Measurements from ENCODE around the gene ANK3. TPM values are rescaled to one million over a fixed set of nuclear protein-coding genes. Genes with fewer than 3 reads are reported as not detected.

The ANK3 gene
- total and polyA plus RNA-seq, 2 experiments from 2014 or later = 46.5 to 85.2 TPM

- TF ChIP-seq REST (IDR thresholded peaks at IDR 0.05; ENCODE audit: unreplicated experiment) (no peak), JUNB (IDR thresholded peaks at IDR 0.05; ENCODE audit: unreplicated experiment) (no peak), ETS1 (IDR thresholded peaks at IDR 0.05) (no peak), STAT1 (IDR thresholded peaks at IDR 0.05; ENCODE audit: unreplicated experiment) (no peak), NANOG (IDR thresholded peaks at IDR 0.05; ENCODE audit: borderline replicate concordance) (no peak; the same call in 1 of the 2 replicates), CREB1 (CRISPR knock-in tag; IDR thresholded peaks at IDR 0.05; ENCODE audit: low read depth) (no peak), EZH2phosphoT487 (IDR thresholded peaks at IDR 0.05; ENCODE audit: unreplicated experiment) (no peak), CTCF (conservative IDR thresholded peaks at IDR 0.05; ENCODE audit: low read depth in 2 of 2) (no peak)
Observed at GRCh38 chr10:60388709-60389301, 870 bp downstream of the ANK3 start (continued).

GRCh38 chr10:60388116-60388625, 1.5 kb downstream of the ANK3 start:
- DNase-seq (ENCODE audit: low spot score) (no peak), ATAC-seq (no peak)
- Histone ChIP-seq H3K4me2 (no peak overlapping the region), H3K27ac (ENCODE audit: low read depth) (no peak overlapping the region), H3K36me3 (ENCODE audit: insufficient read depth) (no peaks in the 10 kb centered on the region), H3K9me2 (ENCODE audit: insufficient read depth) (no peaks in the 10 kb centered on the region), H2AFZ (no peak overlapping the region), H3K79me2 (replicated peaks; ENCODE audit: insufficient read depth) (no peaks in the 10 kb centered on the region), H3K4me1 (ENCODE audit: insufficient read depth) (peaks cover 22% of the 10 kb centered on the region), H4K20me1 (replicated peaks; ENCODE audit: insufficient read depth) (no peaks in the 10 kb centered on the region), H3K27me3 (ENCODE audit: insufficient read depth) (peaks cover 2% of the 10 kb centered on the region; the same call in 1 of the 2 replicates), H3K4me3 (no peak overlapping the region), H3F3A (replicated peaks; ENCODE audit: low read depth) (no peaks in the 10 kb centered on the region)
- Mint-ChIP-seq H3K9me3 (no peaks in the 10 kb centered on the region), H3K27me3 (ENCODE audit: insufficient read depth, low read depth, poor library complexity) (peaks cover 3% of the 10 kb centered on the region), H3K4me1 (peaks cover 23% of the 10 kb centered on the region), H3K27ac (no peak overlapping the region), H3K36me3 (ENCODE audit: low read depth) (no peaks in the 10 kb centered on the region), H3K4me3 (no peak overlapping the region)
- TF ChIP-seq REST (IDR thresholded peaks at IDR 0.05; ENCODE audit: unreplicated experiment) = no peak
- TF ChIP-seq EZH2phosphoT487 (IDR thresholded peaks at IDR 0.05; ENCODE audit: unreplicated experiment) = no peak

Data from GM23338 (cell line).